AG08396 (cell line): ENCODE data around the gene MDM1.

ENCODE experiments used
- DNase-seq: peaks from one replicate; pipeline ENCODE4 v3.0.0; 2012; ENCODE audit warnings: low spot score, mixed read lengths

Gene MDM1

GRCh38 chr12:68356060-68356695 lies 24.0 kb upstream of the MDM1 start:
- no peak for DNase-seq

GRCh38 chr12:68354977-68355541 lies 22.9 kb upstream of the MDM1 start:
- no peak for DNase-seq

- no peak for DNase-seq
These were observed 19.9 kb upstream of the MDM1 start for GRCh38 chr12:68352067-68352466.

- no peak for DNase-seq
These were observed 18.6 kb upstream of the MDM1 start for GRCh38 chr12:68350753-68351152.

GRCh38 chr12:68349921-68350606 lies 17.9 kb upstream of the MDM1 start:
- DNase-seq = no peak

GRCh38 chr12:68349220-68349621 lies 17.1 kb upstream of the MDM1 start:
- DNase-seq = no peak

- DNase-seq = no peak
These were observed 16.3 kb upstream of the MDM1 start for GRCh38 chr12:68348419-68348818.

GRCh38 chr12:68345763-68346162 lies 13.6 kb upstream of the MDM1 start:
- no peak for DNase-seq

GRCh38 chr12:68344126-68344525 lies 12.0 kb upstream of the MDM1 start:
- DNase-seq = no peak

- no peak for DNase-seq
These were observed 10.8 kb upstream of the MDM1 start for GRCh38 chr12:68342966-68343365.

- DNase-seq = no peak
These were observed 9.7 kb upstream of the MDM1 start for GRCh38 chr12:68341822-68342221.

GRCh38 chr12:68340404-68341270 lies 8.5 kb upstream of the MDM1 start:
- DNase-seq = no peak

- DNase-seq = no peak
These were observed 4.7 kb upstream of the MDM1 start for GRCh38 chr12:68336889-68337303.

- DNase-seq = no peak
These were observed 3.3 kb upstream of the MDM1 start for GRCh38 chr12:68335462-68335861.

- no peak for DNase-seq
These were observed 2.0 kb upstream of the MDM1 start for GRCh38 chr12:68334132-68334531.

- DNase-seq = no peak
These were observed 817 bp upstream of the MDM1 start for GRCh38 chr12:68332728-68333630.

GRCh38 chr12:68331500-68331868 lies 678 bp downstream of the MDM1 start:
- DNase-seq = no peak

GRCh38 chr12:68327896-68328295 lies 4.3 kb downstream of the MDM1 start:
- DNase-seq = no peak

- DNase-seq = no peak
These were observed 5.4 kb downstream of the MDM1 start for GRCh38 chr12:68326716-68327115.

GRCh38 chr12:68325966-68326365 lies 6.2 kb downstream of the MDM1 start:
- no peak for DNase-seq

- no peak for DNase-seq
These were observed 7.6 kb downstream of the MDM1 start for GRCh38 chr12:68324531-68324930.

GRCh38 chr12:68321140-68321539 lies 11.0 kb downstream of the MDM1 start:
- no peak for DNase-seq
